ENCODE results near the gene WWOX.

The WWOX gene

DNA sequence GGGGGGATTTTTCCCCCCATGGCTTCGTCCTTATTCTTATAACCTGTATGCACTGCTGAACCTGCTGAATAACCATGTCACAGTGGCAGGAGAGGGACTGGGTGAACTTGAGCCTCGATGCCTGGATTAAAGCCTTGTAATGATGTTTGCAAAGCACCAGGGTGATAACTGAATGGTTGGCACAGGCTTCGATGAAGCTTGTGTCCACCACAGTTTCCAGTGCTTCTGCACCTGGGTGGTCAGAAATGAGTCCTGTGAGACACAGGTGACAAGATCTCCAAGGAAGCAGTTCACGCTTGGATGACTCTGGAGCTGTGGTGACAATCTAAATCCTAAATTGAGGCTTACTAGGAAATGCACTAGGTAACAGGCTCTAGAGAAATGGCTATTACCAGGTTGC is 771.8 kb downstream of the WWOX start:
- no peak overlapping the region for H3K27ac ChIP-seq
- no peak overlapping the region for H3K4me3 ChIP-seq

DNA sequence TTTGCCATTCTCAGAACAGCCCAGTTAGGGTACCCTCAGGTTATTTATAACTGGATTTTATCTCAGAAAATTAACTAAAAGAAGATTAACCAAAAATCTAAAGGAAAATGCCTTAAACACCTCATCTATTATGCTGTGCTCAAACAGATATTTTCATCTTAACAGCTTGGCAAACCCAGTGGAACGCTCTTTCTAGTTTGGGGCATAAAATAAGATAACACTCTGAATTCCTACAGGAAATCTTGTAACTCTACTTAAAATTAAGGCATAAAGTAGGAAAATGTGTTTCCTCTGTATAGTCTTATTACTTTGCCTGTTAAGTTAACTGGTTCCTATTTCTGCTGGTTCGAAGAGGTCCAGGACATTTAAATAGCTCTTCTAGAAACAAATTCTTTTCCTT is 777.2 kb downstream of the WWOX start:
- Histone ChIP-seq H3K27me3 (no peaks in the 10 kb centered on the region), H3K27ac (no peak overlapping the region), H3K9me3 (no peaks in the 10 kb centered on the region), H3K4me3 (no peak overlapping the region), H3K4me1 (peaks cover 0 to 5% (median 0%) of the 10 kb centered on the region in 4 donors), H3K36me3 (no peaks in the 10 kb centered on the region)
- intact Hi-C loops (cut with DNase I; ENCODE audit: low total_unique reads): no loop called here
- no peak for DNase-seq
- TF ChIP-seq, protein P1, sequence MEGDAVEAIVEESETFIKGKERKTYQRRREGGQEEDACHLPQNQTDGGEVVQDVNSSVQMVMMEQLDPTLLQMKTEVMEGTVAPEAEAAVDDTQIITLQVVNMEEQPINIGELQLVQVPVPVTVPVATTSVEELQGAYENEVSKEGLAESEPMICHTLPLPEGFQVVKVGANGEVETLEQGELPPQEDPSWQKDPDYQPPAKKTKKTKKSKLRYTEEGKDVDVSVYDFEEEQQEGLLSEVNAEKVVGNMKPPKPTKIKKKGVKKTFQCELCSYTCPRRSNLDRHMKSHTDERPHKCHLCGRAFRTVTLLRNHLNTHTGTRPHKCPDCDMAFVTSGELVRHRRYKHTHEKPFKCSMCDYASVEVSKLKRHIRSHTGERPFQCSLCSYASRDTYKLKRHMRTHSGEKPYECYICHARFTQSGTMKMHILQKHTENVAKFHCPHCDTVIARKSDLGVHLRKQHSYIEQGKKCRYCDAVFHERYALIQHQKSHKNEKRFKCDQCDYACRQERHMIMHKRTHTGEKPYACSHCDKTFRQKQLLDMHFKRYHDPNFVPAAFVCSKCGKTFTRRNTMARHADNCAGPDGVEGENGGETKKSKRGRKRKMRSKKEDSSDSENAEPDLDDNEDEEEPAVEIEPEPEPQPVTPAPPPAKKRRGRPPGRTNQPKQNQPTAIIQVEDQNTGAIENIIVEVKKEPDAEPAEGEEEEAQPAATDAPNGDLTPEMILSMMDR (IDR thresholded peaks at IDR 0.05): no peak

More for the DNA sequence above, 771.8 kb downstream of the WWOX start:
- H3K9me3 ChIP-seq: no peaks in the 10 kb centered on the region
- intact Hi-C loops (cut with DNase I; ENCODE audit: low total_unique reads): no loop called here
- TF ChIP-seq, protein P1 (IDR thresholded peaks at IDR 0.05): no peak
- H3K27me3 ChIP-seq: no peaks in the 10 kb centered on the region
- H3K4me1 ChIP-seq: peaks cover 0 to 13% (median 7%) of the 10 kb centered on the region in 4 donors
- no peak for DNase-seq
- no peaks in the 10 kb centered on the region for H3K36me3 ChIP-seq

DNA sequence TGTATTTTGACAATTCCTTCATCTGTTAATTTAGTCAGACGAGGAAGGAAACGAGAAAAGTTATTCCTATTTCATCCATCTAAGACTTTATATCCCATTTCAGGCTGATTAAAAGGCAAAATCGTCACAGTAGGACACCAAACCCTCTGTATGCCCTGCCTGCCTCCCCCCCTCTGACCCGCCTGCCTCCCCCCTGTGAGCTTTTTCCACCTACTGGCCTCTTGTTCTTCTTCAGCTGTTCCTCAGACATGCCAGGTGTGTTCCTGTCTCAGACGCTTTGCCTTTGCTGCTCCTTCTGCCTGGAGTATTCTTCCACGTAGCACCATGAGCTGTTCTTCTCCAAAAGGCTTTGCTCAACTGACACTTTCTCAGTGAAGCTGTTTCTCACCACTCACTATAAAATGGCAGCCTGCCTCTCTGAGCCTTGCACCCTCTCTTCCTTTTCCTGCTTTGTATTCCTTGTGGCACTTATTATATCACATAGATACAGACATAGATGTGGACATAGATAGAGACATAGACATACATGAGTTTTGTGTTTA is 777.7 kb downstream of the WWOX start:
- Histone ChIP-seq H3K4me3 (no peak overlapping the region), H3K4me1 (peaks cover 0 to 5% (median 0%) of the 10 kb centered on the region in 4 donors), H3K27me3 (no peaks in the 10 kb centered on the region), H3K9me3 (no peaks in the 10 kb centered on the region), H3K27ac (no peak overlapping the region), H3K36me3 (no peaks in the 10 kb centered on the region)
- TF ChIP-seq, protein P1 (IDR thresholded peaks at IDR 0.05): no peak
- DNase-seq: no peak
- intact Hi-C loops (cut with DNase I; ENCODE audit: low total_unique reads): no loop called here

DNA sequence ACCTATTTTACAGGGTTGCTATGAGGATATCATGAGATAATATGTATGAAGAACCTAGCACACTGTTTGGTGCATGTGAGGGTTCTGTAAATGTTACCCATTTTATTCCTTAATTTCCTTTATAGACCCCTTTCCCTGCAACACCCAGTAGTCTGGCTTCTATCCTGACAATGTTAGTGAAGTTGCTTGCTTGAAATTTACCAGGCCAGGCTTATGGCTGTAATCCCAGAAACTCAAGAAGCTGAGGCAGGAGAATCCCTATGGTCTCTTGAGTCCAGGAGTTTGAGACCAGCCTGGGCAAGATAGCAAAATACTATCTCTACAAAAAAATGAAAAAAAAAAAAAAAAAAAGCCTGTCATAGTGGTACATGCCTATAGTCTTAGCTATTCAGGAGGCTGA is 779.1 kb downstream of the WWOX start:
- no peak for DNase-seq
- TF ChIP-seq, protein P1 (IDR thresholded peaks at IDR 0.05): no peak
- peaks cover 0 to 5% (median 0%) of the 10 kb centered on the region in 4 donors for H3K4me1 ChIP-seq
- H3K27me3 ChIP-seq: no peaks in the 10 kb centered on the region
- no peaks in the 10 kb centered on the region for H3K9me3 ChIP-seq
- H3K36me3 ChIP-seq: no peaks in the 10 kb centered on the region
- no peak overlapping the region for H3K4me3 ChIP-seq
- intact Hi-C loops (cut with DNase I; ENCODE audit: low total_unique reads): no loop called here
- H3K27ac ChIP-seq: no peak overlapping the region

DNA sequence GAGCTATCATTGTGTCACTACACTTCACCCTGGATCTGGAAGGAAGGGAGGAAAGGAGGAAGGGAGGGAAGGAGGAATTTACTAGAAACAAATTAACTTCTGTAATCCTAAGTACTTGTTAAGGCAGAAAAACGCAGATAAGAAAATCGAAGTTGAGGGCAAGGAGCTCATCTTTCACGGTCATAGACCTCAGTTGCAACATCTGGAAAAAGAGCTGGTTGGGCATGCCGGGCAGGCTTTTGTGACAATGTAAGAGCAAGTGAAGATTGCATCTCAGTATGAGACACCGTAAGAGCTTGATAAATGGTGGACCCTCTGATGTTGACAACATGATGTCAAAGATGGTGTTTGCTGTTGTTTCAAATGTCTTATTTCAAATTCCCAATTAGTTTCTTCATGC is 779.6 kb downstream of the WWOX start:
- no peaks in the 10 kb centered on the region for H3K9me3 ChIP-seq
- no peaks in the 10 kb centered on the region for H3K36me3 ChIP-seq
- no peaks in the 10 kb centered on the region for H3K27me3 ChIP-seq
- DNase-seq: no peak
- H3K4me3 ChIP-seq: no peak overlapping the region
- TF ChIP-seq, protein P1 (IDR thresholded peaks at IDR 0.05): no peak
- intact Hi-C loops (cut with DNase I; ENCODE audit: low total_unique reads): no loop called here
- no peak overlapping the region for H3K27ac ChIP-seq
- H3K4me1 ChIP-seq: peaks cover 0 to 5% (median 0%) of the 10 kb centered on the region in 4 donors

DNA sequence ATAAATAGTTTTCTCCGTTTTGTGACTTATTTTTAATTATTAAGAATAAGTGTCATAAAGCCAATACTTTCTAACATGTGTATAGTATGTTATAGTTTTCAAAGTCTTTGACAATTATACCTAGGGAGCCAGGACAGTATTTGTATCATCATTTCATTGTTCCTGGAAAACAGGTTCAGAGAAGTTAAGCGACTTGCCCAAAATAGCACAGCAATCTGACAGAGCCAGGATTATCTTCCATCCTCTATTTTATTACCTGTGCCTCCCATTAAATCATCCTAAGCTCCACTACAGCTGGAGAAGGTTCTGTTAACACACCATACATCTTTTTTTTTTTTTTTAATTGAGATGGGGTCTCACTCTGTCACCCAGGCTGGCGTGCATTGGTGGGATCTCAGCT is 782.7 kb downstream of the WWOX start:
- intact Hi-C loops (cut with DNase I; ENCODE audit: low total_unique reads): no loop called here
- Histone ChIP-seq H3K4me3 (no peak overlapping the region), H3K36me3 (no peaks in the 10 kb centered on the region), H3K9me3 (no peaks in the 10 kb centered on the region), H3K27me3 (no peaks in the 10 kb centered on the region), H3K4me1 (no peaks in the 10 kb centered on the region), H3K27ac (no peak overlapping the region)
- no peak for DNase-seq
- TF ChIP-seq, protein P1 (IDR thresholded peaks at IDR 0.05): no peak

Measured in tibial artery (tissue), 4 donors.